Globus pallidus (tissue), 1 donor: ENCODE data around the gene AFG1L.
"Not testable (repeated sequence)": the region's sequence is repeated elsewhere in the genome, so short reads cannot be mapped to it uniquely, and the experiment has no call there.

ENCODE experiments used
- DNase-seq: peaks from one replicate; pipeline ENCODE4 v3.0.0-alpha.2; 2015; ENCODE audit warnings: low spot score

Gene AFG1L

GRCh38 chr6:108557494-108558371 is 262.9 kb downstream of the AFG1L start:
- peak; percentile 58 for DNase-seq

GRCh38 chr6:108558372-108559096 is 263.7 kb downstream of the AFG1L start:
- peak; percentile 99 for DNase-seq

DNA sequence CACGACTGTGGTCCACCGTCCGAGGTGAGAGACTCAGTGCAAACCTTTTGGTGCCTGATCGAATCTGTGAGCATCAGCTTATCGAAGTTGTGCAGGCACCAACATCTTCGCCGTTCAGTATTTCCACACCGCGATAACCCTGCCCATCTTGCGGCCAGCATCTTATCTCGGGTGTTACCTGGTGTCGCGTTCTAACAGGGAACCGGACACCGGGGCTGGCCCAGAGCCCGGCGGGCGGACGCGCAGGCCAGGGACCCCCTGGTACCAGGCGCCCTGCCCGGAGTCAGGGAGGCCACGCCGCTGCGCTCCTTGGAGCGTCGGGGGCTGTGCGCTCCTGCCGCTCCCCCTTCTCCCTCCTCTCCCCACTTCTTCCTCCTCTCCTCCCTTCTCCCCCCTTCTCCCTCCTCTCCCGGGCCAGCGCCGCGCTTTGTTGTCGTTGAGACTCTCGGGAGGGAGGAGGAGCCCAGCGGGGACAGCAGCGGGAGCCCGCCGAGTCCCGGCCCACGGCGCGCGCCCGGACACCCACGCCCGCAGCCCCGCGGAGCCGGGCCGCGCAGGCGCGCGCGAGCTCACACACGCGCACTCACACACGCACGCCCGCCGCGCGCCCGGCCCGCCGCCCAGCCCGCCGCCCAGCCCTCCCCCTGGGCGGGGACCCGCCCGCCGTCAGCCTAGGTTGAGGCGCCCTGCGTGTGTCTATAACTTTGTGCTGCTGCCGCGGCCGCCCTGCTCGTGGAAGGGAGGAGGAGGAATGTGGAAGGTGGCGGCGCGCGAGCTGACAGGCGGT is 264.4 kb downstream of the AFG1L start:
- peak; percentile 98 for DNase-seq

DNA sequence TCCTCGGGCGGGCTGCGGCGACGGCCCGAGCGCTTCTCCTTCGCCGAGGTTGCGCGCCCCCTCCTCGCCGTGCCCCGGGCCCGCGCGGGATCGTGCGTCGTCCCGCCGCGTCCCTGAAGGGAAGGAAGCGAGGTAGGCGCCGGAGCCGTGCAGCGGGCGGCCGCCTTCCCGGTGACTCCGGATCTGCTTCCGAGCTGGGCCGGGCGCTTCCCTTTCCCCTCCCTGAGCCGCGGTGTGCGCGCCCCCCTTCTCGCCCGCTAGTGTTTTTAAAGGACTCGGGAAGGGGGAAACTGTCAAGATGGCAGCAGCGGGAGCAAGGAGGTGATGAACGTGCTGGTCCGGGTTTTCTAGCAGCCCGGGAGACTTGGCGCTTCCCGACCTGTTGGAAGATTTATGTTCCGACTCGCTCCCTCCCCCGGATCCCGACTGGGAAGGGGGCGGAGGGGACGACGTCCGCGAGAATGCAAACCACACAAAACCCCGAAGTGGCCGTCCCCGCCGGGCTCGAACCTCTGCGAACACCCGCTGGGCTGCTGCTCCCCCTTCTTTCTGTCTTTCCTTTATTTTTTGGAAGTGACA is 265.1 kb downstream of the AFG1L start:
- peak; percentile 69 for DNase-seq

DNA sequence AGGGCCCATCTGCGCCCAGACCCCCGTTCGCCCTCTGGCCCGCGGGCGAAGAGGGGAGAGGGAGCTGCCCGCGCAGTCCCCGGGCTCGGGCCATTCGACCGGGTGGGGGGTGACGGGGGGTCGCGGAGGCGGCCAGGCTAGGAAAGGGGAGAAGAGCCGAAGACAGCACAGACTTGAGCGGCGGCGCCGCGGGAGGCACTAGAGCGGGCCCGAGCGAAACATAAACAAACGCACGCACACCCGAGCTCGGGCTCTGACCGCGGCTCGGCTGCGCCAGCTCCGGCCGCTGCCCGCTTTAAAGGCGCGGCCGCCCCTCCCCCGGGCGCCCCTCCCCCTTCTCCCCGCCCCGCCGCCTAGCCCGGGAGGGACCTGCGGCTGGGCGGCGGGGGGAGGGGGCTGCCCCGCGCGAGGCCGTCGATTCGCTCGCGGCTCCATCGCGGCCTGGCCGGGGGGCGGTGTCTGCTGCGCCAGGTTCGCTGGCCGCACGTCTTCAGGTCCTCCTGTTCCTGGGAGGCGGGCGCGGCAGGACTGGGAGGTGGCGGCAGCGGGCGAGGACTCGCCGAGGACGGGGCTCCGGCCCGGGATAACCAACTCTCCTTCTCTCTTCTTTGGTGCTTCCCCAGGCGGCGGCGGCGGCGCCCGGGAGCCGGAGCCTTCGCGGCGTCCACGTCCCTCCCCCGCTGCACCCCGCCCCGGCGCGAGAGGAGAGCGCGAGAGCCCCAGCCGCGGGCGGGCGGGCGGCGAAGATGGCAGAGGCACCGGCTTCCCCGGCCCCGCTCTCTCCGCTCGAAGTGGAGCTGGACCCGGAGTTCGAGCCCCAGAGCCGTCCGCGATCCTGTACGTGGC is 265.8 kb downstream of the AFG1L start, which contains the start of gene FOXO3:
TSS of gene FOXO3 (plus strand) at position 455 of the 846 bp plus-strand sequence. CDS start at position 747, 292 bp downstream.
- peak; percentile 90 for DNase-seq

DNA sequence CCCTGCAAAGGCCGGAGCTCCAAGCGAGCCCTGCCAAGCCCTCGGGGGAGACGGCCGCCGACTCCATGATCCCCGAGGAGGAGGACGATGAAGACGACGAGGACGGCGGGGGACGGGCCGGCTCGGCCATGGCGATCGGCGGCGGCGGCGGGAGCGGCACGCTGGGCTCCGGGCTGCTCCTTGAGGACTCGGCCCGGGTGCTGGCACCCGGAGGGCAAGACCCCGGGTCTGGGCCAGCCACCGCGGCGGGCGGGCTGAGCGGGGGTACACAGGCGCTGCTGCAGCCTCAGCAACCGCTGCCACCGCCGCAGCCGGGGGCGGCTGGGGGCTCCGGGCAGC is 266.4 kb downstream of the AFG1L start:
- DNase-seq, result not testable (repeated sequence)

- no peak for DNase-seq
These were observed 267.1 kb downstream of the AFG1L start for GRCh38 chr6:108561742-108562502.

DNA sequence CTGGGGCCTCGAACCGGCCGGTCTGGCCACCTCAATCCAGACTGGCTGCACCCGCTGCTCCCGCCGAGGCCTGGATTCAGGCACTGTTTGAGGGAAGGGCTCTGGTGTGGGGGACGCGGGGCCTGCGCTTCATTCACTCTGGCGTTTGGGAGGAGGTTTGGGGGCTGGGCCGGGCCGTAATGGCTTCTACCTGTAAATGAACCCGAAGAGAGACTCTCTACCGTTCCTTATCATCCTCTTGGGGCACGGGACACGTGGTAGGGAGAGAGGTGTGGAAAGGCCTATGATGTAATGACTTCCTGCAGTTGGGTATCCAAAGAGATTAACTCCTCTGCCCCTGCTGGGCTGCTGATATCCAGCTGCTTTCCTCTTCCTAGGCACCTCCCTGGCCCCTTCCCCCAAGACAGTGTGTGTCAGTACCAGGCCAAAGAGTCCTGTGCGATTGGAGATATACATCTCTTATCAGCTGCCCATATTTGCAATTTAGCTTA is 267.7 kb downstream of the AFG1L start:
- peak; percentile 55 for DNase-seq

DNA sequence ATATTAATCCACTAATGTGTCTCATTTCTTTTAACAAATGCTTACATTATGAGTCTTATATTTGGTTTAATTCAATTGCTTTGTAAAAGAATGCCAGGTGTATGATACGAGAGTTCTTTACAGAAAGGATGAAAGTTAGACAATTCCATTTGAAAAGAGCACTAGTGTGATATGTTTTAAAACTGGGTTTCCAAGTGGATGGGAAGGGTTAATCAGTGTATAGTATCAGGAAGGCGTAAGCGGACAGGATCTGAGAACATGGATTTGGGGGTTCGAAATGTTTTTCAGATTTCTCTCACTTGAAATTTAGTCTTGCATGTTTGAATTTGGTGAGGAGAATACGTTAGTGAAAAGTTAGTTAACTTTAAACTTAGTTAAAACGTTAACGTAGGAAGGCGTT is 268.4 kb downstream of the AFG1L start:
- DNase-seq, result no peak

GRCh38 chr6:108564178-108564577 is 269.3 kb downstream of the AFG1L start:
- no peak for DNase-seq

- no peak for DNase-seq
These were observed 270.4 kb downstream of the AFG1L start for GRCh38 chr6:108565091-108565766.

GRCh38 chr6:108565893-108566292 is 271.0 kb downstream of the AFG1L start:
- DNase-seq, result peak; percentile 59

DNA sequence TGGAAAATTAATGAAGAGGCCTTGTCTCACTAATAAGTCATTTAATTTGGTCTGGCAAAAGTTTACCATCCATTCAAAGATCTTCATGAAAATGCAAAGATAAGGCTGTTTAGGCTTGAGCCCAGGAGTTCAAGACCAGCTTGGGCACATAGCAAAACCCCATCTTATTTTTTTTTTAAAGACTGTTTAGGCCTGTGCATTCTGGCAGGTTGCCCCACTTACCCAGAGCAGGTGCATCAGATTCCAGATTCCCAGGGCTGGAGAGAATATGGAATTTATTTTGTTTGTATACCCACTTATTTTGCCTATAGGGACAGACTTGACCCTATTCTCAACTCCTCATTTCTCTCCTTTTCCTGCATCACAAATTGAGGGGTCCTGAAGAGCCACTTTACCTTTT is 271.6 kb downstream of the AFG1L start:
- no peak for DNase-seq

DNA sequence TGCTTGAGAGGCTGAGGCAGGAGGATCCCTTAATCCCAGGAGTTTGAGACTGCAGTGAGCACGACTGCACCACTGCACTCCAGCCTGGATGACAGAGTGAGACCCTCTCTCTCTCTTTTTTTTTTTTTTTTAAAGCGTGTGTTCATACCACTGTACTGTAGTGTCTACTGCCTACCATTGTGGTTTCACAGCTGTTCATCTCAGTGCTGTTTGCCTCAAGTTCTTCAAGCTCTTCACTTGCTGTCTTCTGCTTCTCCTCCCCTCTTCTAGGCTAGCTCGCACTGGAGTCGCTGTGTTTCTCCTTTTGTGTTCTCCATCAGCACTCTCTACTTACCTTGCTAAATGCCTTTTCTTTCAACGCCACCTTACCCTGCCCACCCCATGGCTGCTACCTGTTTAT is 273.2 kb downstream of the AFG1L start:
- DNase-seq, result no peak

GRCh38 chr6:108568551-108569305 is 273.9 kb downstream of the AFG1L start:
- DNase-seq, result no peak

- DNase-seq, result no peak
These were observed 275.7 kb downstream of the AFG1L start for GRCh38 chr6:108570517-108570916.

GRCh38 chr6:108574457-108575141 is 279.7 kb downstream of the AFG1L start:
- no peak for DNase-seq
